ENCODE measurements around the gene ZNF358. TPM values are rescaled to one million over a fixed set of nuclear protein-coding genes. Genes with fewer than 3 reads are reported as not detected.

ZNF358 gene
- total RNA-seq, 1 experiment from 2014 or later, result 30.2 TPM

DNA sequence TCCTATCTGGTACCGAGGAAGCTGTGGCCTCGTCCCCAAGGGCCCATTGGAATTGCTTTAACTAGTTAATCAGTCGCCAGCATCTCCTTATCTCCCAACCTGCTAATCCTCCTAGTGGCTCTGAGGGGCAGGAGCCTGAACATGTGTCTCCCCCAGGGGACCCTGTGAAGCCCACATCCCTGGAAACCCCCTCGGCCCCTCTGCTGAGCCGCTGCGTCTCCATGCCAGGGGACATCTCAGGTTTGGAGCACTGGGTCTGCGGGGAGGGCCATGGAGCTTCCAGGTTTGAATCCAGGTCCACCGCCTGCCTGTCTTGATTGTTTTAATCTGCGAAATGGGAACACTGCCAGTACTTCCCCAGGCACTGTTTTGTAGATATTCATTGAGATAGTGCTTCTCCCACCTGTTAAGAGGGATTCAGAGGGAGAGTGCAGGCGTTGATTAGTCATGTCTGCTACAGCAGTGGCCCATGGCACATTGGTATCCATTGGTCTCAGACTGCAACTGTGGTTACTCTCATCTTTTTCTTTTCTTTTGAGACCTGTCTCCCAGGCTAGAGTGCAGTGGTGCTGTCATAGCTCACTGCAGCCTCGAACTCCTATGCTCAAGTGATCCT lies 26.0 kb downstream of the ZNF358 start:
- in situ Hi-C loops (cut with HindIII; ENCODE audit: low pct_unique_long_range_greater_than_20kb, low sequenced_read_pairs) (no loop called here), intact Hi-C loops (cut with micrococcal nuclease; ENCODE audit: unreplicated experiment) (no loop called here)
- BruUV-seq (replicated peaks), result no TSS peak
- Histone ChIP-seq H3K36me3 (ENCODE audit: control insufficient read depth, insufficient read depth, low read length) (no peaks in the 10 kb centered on the region), H3K4me3 (ENCODE audit: low read depth in 2 of 2, low read length in 2 of 2) (no peak overlapping the region), H3K27ac (ENCODE audit: low read length) (no peak overlapping the region), H3K9me3 (ENCODE audit: control insufficient read depth, insufficient read depth, low read depth, low read length) (no peaks in the 10 kb centered on the region), H3K27me3 (ENCODE audit: control insufficient read depth, insufficient read depth, low read length) (no peaks in the 10 kb centered on the region), H3K4me1 (ENCODE audit: control insufficient read depth, insufficient read depth, low read length) (no peaks in the 10 kb centered on the region)
- no peak for ATAC-seq
- no peak for DNase-seq (ENCODE audit: low read depth, low spot score)
- CTCF ChIA-PET, result no interaction called here
- POLR2A ChIA-PET, result no interaction called here
- TF ChIP-seq SIN3A (IDR thresholded peaks at IDR 0.05; ENCODE audit: borderline replicate concordance, insufficient read depth, low read depth, low read length), result no peak
- TF ChIP-seq, protein P1, sequence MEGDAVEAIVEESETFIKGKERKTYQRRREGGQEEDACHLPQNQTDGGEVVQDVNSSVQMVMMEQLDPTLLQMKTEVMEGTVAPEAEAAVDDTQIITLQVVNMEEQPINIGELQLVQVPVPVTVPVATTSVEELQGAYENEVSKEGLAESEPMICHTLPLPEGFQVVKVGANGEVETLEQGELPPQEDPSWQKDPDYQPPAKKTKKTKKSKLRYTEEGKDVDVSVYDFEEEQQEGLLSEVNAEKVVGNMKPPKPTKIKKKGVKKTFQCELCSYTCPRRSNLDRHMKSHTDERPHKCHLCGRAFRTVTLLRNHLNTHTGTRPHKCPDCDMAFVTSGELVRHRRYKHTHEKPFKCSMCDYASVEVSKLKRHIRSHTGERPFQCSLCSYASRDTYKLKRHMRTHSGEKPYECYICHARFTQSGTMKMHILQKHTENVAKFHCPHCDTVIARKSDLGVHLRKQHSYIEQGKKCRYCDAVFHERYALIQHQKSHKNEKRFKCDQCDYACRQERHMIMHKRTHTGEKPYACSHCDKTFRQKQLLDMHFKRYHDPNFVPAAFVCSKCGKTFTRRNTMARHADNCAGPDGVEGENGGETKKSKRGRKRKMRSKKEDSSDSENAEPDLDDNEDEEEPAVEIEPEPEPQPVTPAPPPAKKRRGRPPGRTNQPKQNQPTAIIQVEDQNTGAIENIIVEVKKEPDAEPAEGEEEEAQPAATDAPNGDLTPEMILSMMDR (IDR thresholded peaks at IDR 0.05), result no peak
- no peak for TF ChIP-seq POLR2AphosphoS5 (IDR thresholded peaks at IDR 0.05; ENCODE audit: low read depth, low read length)
- TF ChIP-seq, protein P2, sequence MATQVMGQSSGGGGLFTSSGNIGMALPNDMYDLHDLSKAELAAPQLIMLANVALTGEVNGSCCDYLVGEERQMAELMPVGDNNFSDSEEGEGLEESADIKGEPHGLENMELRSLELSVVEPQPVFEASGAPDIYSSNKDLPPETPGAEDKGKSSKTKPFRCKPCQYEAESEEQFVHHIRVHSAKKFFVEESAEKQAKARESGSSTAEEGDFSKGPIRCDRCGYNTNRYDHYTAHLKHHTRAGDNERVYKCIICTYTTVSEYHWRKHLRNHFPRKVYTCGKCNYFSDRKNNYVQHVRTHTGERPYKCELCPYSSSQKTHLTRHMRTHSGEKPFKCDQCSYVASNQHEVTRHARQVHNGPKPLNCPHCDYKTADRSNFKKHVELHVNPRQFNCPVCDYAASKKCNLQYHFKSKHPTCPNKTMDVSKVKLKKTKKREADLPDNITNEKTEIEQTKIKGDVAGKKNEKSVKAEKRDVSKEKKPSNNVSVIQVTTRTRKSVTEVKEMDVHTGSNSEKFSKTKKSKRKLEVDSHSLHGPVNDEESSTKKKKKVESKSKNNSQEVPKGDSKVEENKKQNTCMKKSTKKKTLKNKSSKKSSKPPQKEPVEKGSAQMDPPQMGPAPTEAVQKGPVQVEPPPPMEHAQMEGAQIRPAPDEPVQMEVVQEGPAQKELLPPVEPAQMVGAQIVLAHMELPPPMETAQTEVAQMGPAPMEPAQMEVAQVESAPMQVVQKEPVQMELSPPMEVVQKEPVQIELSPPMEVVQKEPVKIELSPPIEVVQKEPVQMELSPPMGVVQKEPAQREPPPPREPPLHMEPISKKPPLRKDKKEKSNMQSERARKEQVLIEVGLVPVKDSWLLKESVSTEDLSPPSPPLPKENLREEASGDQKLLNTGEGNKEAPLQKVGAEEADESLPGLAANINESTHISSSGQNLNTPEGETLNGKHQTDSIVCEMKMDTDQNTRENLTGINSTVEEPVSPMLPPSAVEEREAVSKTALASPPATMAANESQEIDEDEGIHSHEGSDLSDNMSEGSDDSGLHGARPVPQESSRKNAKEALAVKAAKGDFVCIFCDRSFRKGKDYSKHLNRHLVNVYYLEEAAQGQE (IDR thresholded peaks at IDR 0.05; ENCODE audit: insufficient read depth in 1 of 2, low read depth in 2 of 2, low read length in 1 of 2), result no peak
- no peak for TF ChIP-seq TCF7L2 (IDR thresholded peaks at IDR 0.05; ENCODE audit: low read depth, low read length)

DNA sequence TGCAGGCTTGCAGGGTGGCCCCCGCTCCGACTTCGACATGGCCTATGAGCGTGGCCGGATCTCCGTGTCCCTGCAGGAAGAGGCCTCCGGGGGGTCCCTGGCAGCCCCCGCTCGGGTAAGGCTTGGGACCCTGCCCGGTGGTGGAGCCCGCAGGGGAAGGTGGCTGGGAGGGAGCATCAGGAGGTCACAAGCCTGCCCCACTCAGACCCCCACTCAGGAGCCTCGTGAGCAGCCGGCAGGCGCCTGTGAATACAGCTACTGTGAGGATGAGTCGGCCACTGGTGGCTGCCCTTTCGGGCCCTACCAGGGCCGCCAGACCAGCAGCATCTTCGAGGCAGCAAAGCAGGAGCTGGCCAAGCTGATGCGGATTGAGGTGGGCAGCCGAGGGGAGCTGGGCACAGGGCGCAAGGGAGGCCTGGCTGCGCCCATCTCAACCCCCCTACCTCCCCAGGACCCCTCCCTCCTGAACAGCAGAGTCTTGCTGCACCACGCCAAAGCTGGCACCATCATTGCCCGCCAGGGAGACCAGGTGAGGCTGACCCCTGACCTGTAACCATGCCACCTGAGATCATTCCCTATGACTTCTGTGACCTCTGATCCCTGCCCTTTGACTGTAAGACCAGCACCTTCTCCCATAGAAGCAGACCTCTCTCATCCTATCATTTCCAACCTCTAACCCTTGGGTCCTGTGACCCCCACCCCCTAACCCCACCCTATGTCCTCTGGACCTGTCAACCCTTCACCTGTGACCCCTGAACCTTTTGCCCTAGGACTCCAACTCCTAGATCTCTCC lies 26.8 kb downstream of the ZNF358 start:
- ChIA-PET POLR2A (no interaction called here), CTCF (no interaction called here)
- H3K36me3 ChIP-seq (ENCODE audit: control insufficient read depth, insufficient read depth, low read length), result no peaks in the 10 kb centered on the region
- no peaks in the 10 kb centered on the region for H3K27me3 ChIP-seq (ENCODE audit: control insufficient read depth, insufficient read depth, low read length)
- no peak overlapping the region for H3K4me3 ChIP-seq (ENCODE audit: low read depth in 2 of 2, low read length in 2 of 2)
- ATAC-seq, result no peak
- DNase-seq (ENCODE audit: low read depth, low spot score), result no peak
- TF ChIP-seq POLR2AphosphoS5 (IDR thresholded peaks at IDR 0.05; ENCODE audit: low read depth, low read length) (no peak), SIN3A (IDR thresholded peaks at IDR 0.05; ENCODE audit: borderline replicate concordance, insufficient read depth, low read depth, low read length) (no peak), TCF7L2 (IDR thresholded peaks at IDR 0.05; ENCODE audit: low read depth, low read length) (no peak)
- TF ChIP-seq, protein P1 (IDR thresholded peaks at IDR 0.05), result no peak
- TF ChIP-seq, protein P2 (IDR thresholded peaks at IDR 0.05; ENCODE audit: insufficient read depth in 1 of 2, low read depth in 2 of 2, low read length in 1 of 2), result no peak
- no peak overlapping the region for H3K27ac ChIP-seq (ENCODE audit: low read length)
- in situ Hi-C loops (cut with HindIII; ENCODE audit: low pct_unique_long_range_greater_than_20kb, low sequenced_read_pairs) (no loop called here), intact Hi-C loops (cut with micrococcal nuclease; ENCODE audit: unreplicated experiment) (no loop called here)
- no peaks in the 10 kb centered on the region for H3K9me3 ChIP-seq (ENCODE audit: control insufficient read depth, insufficient read depth, low read depth, low read length)
- BruUV-seq (replicated peaks), result no TSS peak
- H3K4me1 ChIP-seq (ENCODE audit: control insufficient read depth, insufficient read depth, low read length), result no peaks in the 10 kb centered on the region

Data from Panc1 (cell line).